ENCODE data around the gene EFCC1.

- TF ChIP-seq, protein P1, sequence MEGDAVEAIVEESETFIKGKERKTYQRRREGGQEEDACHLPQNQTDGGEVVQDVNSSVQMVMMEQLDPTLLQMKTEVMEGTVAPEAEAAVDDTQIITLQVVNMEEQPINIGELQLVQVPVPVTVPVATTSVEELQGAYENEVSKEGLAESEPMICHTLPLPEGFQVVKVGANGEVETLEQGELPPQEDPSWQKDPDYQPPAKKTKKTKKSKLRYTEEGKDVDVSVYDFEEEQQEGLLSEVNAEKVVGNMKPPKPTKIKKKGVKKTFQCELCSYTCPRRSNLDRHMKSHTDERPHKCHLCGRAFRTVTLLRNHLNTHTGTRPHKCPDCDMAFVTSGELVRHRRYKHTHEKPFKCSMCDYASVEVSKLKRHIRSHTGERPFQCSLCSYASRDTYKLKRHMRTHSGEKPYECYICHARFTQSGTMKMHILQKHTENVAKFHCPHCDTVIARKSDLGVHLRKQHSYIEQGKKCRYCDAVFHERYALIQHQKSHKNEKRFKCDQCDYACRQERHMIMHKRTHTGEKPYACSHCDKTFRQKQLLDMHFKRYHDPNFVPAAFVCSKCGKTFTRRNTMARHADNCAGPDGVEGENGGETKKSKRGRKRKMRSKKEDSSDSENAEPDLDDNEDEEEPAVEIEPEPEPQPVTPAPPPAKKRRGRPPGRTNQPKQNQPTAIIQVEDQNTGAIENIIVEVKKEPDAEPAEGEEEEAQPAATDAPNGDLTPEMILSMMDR (IDR thresholded peaks at IDR 0.05; ENCODE audit: low read depth, low read length, poor library complexity, severe bottlenecking), result no peak
- TF ChIP-seq EZH2phosphoT487 (IDR thresholded peaks at IDR 0.05; ENCODE audit: borderline replicate concordance, low read length), result no peak
These were observed 38.9 kb downstream of the EFCC1 start for GRCh38 chr3:129040039-129040336.
